GM04503 (cell line): ENCODE measurements around the gene LIPA.
"Not testable (repeated sequence)": the region's sequence is repeated elsewhere in the genome, so short reads cannot be mapped to it uniquely, and the experiment has no call there.

ENCODE experiments used
- DNase-seq: peaks from one replicate; pipeline ENCODE4 v3.0.0-alpha.2; 2012; ENCODE audit warnings: low read depth

Gene LIPA

GRCh38 chr10:89251409-89252224 lies at the start of gene LIPA:
TSS of gene LIPA (minus strand) at chr10:89251775. CDS start at chr10:89247648, 4,127 bp downstream.
- peak; percentile 81 for DNase-seq

- no peak for DNase-seq
Observed at GRCh38 chr10:89301232-89301631, 49.7 kb upstream of the LIPA start.

GRCh38 chr10:89299031-89299430 lies 47.5 kb upstream of the LIPA start:
- no peak for DNase-seq

DNA sequence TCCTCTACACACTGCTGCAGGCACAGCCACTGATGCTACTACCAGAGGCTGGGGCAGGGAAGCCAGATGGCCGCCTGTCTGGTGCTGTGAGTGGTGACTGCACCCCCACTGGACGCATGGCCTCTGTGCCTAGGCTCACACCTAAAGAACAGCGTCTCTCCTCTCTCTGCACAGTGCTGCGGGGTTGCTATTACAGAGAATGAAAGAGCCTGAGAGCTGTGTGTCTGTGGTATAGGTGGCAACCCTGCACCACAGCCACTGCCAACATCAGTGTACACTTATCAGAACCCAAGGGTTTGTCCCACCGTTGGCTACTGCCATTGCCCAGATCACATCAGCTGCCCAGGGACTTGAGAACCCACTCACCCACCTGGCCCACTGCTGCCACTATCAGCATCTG lies 46.2 kb upstream of the LIPA start:
- no peak for DNase-seq

DNA sequence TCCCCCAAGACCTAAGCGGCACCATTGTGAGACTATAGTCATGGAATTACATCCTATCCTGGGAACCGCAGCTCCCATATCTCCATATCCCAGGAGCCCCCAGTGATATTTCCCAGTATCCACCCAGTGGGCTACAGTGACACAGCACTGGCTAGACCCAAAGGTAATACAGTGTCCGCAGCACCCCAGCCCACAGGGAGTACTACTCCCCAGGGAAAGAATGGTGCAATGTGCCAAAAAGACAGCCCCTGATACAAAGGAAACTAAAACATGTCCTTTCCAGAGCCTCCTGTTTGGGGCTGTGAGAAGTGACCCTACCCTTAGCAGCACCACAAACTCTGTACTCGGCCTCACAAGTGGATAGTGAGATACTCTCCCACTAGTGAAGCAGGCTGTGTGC lies 45.8 kb upstream of the LIPA start:
- no peak for DNase-seq

- peak; percentile 64 for DNase-seq
Observed at GRCh38 chr10:89296220-89296648, 44.7 kb upstream of the LIPA start.

GRCh38 chr10:89295597-89295996 lies 44.0 kb upstream of the LIPA start:
- DNase-seq = peak; percentile 67

DNA sequence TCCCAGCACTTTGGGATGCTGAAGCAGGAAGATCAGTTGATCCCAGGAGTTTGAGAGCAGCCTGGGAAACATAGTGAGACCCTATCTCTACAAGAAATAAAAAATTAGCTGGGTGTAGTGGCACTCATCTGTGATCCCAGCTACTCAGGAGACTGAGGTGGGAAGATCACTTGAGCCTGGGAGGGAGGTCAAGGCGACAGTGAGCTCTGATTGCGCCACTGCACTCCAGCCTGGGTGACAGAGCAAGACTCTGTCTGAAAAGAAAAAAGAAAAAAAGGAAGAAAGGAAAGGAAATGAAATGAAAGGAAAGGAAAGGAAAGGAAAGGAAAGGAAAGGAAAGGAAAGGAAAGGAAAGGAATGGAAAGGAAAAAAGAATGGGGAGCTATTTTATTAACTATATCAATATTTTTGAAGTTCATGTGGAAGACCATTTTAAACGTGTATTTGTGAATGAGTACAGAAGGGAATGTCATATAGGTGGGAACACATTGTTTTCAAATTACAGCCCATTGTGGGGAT lies 43.2 kb upstream of the LIPA start:
- DNase-seq = no peak

DNA sequence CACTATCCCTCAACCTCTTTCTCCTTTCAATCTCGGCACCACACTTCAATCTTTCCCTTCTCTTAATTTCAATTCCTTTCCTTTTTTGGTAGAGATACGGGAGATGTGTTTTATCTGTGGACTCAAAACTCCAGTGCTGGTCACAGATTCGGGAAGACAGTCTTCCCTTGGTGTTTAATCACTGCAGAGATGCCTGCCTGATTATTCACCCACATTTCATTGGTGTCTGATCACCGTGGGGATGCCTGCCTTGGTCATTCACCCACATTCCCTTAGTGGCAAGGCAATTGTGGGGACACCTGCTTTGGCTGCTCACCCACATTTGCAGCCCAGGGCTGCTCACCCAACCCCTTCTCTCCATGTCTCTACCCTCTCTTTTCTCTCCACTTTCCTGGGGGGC lies 33.7 kb upstream of the LIPA start:
- DNase-seq = not testable (repeated sequence)

DNA sequence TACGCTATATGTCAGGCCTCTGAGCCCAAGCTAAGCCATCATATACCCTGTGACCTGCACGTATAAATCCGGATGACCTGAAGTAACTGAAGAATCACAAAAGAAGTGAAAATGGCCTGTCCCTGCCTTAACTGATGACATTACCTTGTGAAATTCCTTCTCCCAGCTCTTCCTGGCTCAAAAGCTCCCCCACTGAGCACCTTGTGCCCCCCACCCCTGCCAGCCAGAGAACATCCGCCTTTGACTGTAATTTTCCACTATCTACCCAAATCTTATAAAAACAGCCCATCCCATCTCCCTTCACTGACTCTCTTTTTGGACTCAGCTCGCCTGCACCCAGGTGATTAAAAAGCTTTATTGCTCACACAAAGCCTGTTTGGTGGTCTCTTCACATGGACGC lies 33.1 kb upstream of the LIPA start:
- DNase-seq = not testable (repeated sequence)

GRCh38 chr10:89283936-89284475 lies 32.4 kb upstream of the LIPA start:
- DNase-seq = peak; percentile 86

DNA sequence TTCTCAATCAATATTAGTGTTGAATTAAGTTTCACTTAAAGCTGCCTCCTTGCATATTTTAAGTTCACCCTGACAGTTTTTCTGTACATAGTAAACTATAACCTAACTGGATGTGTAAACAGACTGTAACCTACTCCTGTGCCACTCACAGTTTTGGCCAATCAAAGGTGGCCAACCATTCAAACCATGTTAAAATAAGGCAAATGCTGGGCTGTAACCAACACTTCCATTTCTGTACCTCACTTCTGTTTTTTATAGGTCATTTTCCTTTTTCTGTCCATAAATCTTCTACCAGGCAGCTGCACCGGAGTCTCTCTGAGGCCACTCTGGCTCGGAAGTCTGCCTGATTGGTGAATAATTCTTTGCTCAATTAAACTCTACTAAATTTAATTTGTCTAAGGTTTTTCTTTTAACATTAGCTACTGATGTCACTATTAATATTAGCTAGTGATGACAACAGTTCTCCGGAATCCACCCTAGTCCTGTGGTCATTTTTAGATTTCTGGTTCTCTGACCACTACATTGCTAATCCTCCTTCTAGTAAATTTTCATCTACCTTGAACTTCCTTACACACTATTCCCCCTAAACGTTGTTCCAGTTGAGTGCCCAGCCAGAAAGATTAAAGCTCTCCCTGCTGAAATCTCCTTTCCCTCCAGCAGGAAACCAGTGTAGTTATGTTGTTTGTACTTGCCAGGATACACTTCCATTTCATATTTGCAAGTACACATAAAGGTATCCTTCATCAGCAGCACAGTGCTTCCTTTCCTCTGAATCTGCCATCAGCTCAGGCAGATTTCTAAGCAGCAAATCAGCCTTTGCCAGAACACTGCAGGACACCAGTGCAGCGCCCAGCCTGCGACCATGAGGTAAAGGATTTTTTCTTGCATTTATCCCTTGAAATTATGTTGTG lies 31.7 kb upstream of the LIPA start:
- no peak for DNase-seq

DNA sequence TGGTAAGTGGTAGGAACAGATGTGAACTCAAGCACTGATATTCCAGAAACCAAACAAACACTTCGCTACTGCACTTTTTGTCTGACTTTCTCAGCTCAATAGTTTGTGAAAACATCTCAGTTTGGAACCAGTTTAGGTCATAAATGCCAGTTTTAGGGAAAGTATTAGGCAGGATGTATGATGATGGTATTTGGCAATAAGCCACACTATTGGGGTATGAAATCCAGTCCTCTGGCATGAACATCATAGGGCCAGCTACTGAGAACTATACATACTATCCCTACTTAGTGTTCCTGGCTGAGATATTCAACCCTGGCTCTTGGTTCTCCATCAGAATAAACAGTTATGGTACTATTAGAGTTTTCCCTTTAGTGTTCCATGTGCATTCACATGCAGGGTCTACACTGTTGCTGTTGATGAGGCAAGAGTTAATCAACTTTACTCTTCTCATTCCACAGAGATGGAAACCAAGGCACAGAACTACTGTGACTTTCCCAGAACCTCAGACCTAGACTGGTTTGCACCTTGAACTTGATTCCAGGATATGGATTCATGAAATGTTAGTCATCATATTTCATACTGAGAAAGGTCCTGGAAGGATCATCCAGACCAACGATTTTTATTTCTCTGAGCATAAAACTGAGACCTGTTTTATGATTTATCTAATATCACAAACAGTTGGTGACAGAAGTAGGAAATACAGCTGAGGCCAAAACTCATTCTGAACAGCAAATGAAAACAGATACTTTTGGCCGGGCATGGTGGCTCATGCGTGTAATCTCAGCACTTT lies 30.2 kb upstream of the LIPA start:
- no peak for DNase-seq

- no peak for DNase-seq
Observed at GRCh38 chr10:89280508-89280907, 28.9 kb upstream of the LIPA start.

DNA sequence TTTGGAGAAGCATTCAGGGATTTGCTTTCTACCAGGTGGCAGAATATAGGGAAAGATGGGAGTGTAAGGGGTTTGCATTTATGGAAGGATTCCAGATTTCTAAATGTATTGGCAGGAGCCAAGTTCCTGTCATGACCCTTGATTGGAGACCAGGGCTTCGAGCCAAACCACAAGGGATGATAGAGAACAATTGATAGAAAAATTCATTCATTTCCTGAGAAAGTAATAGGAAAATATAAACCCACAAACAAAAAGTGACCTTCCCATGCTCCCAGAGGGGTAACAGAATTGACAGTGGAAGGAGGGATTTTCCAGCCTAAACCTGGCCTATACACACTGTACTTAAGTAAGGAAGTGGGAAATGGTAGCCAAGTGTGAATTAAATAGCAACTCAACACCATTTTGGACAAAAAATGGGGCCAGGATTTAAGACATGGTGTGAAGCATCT lies 27.9 kb upstream of the LIPA start:
- no peak for DNase-seq

DNA sequence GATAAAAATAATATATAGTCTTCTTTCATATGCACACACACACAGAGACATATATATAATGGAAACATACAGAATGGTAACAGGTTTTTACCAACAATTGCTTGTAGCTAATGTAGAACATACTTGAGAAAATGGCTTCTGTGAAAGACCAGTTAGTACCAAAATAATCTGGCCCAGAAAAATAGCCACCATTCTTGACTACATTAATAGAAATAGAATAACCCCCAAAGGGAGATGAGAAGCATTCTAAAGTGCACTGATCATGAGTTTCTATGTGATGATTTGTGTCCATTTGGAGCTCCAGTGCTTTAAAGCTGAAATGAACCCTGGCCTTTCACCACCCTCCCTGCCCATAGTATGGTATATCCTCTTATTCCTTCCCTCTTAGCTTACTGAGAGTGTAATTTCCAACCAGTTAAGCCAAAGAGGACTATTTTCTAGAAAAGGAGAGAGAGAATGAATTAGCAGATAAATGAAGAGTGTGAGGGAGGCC lies 27.4 kb upstream of the LIPA start:
- no peak for DNase-seq

GRCh38 chr10:89278034-89278535 lies 26.5 kb upstream of the LIPA start:
- DNase-seq = peak; percentile 89

DNA sequence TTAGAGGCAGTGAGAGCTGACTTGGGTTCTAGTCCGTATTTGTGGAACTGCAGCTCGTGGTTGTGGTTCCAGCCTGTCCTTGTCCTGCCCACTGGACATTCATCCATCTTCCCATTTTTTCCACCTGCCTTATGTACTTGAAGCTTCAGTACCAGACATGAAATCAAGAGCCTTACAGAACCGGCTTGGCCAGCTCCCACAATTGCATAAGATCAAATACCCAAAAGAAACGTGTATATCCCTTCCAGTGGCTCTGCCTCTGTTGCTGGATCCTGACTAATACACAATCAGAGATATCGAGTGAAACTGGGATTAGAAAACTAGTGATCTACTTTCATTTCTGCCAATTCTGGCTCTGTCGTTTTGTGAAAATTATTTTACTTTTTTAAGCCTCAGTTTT lies 23.8 kb upstream of the LIPA start:
- DNase-seq = no peak

GRCh38 chr10:89274928-89275327 lies 23.4 kb upstream of the LIPA start:
- DNase-seq = no peak

DNA sequence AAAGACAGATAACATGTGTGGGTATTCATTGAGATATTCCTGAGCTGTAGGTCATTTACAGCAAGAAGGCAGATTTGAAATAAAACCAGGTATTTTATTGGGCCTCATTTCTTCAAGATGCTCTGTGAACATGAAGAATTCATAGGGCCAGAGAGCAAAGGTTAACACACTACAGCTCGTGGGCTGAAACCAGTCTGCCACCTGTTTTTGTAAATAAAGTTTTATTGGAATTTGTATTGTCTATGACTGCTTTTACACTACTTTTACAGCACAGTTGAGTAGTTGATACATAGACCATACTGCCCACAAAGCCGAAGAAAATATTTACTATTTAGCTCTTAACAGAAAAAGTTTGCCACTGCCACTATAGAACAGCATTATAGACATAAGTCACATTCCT lies 22.1 kb upstream of the LIPA start:
- no peak for DNase-seq

DNA sequence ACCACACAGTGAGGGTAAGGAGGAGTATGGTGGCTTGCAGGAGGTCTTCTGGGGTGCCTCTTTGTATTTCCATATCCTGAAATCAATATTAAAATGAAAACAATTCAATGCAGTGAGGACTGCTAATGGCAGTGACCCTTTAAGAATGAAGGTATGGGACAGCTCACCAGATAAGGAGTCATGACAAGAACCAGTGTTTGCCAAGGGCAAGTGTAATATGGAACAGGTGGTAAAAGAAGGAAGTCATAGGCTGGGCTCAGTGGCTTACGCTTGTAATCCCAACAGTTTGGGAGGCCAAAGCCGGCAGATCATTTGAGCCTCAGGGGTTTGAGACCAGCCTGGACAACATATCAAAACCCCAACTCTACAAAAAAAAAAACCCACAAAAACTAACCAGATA lies 20.0 kb upstream of the LIPA start:
- DNase-seq = no peak
